Vein endothelial cell (primary cell): ENCODE measurements around the gene CUL4B. TPM values are rescaled to one million over a fixed set of nuclear protein-coding genes. Genes with fewer than 3 reads are reported as not detected.

Source experiments
- small RNA-seq: library from RNA; depleted of rRNA; stranded (forward); fragments of <200 nt; gene quantifications from one replicate; pipeline ENCODE3, GENCODE V24; 2012
- total RNA-seq: library from RNA; depleted of rRNA; stranded (reverse); fragments of >200 nt; gene quantifications from 2 replicates; pipeline ENCODE4 v1.2.3, GENCODE V29; 2012

CUL4B gene
- total RNA-seq: 63.7 and 93.0 TPM in 2 replicates

DNA sequence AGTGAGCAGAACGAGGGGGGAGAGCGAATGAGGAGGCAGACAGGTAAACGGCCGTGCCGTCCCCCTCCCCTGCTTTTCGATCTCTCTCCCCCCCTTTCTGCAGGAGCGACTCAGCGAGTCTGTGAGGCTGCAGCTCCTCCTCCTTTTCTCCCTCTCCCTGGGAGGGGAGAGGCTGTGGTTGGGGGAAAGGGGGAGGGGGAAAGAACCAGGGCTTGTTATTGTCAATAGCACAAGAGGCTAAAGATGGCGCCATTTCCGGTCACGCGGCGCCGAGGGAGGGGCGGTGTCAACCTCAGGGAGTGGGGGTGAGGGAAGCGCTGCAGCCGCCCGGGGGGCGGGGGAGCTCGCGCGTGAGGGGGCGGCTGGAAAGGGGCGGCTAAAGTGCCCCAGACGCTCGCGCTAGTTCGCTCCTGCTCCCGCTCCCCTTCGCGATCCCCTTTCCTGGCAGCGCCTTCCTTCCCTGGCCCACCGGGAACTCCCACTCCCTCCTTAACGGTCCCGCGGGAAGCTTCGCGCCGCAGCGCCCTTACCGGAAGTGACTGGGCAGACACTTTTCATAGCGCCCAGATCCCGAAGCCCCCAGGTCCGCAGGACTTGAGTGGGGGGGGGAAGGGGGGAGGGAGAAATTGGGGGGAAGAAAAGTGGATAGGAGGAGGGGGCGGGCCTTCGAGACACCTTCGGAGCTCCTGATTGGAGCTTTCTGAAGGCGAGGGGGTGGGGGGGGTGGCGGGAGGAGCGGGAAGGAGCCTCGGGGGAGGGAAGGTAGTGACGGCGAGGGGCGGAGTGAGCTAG, at the start of gene CUL4B:
TSS of gene CUL4B (minus strand) at position 121 of the 792 bp plus-strand sequence. CDS start 324 bp downstream, outside the sequence.

GRCh38 chrX:120603707-120604360, 43.1 kb upstream of the CUL4B start, which contains the start of gene MCTS1:
Gene MCTS1 (plus strand): TSS chrX:120604101. CDS start chrX:120604237, 136 bp downstream.

Small RNA genes within 50 kb of the gene (small RNA-seq; reads per million reads assigned to genes)
- gene RNU7-37P: not detected

Other genes starting within 250 kb of the CUL4B start
- gene TMEM255A, start 249.5 kb downstream of the CUL4B start, total RNA-seq: not detected in 2 replicates
- gene ATP1B4, start 198.9 kb downstream of the CUL4B start, total RNA-seq: not detected in 2 replicates
- gene LAMP2, start 91.7 kb downstream of the CUL4B start, total RNA-seq: 149 and 150 TPM in 2 replicates
- gene MCTS1, start 43.1 kb upstream of the CUL4B start, total RNA-seq: 42.5 and 47.0 TPM in 2 replicates
- gene C1GALT1C1, start 69.1 kb upstream of the CUL4B start, total RNA-seq: 38.2 and 62.8 TPM in 2 replicates